Pons (tissue), 1 donor: ENCODE measurements around the gene RNF111.
"Not testable (repeated sequence)": the region's sequence is repeated elsewhere in the genome, so short reads cannot be mapped to it uniquely, and the experiment has no call there.

Experiments
- DNase-seq: peaks from one replicate; pipeline ENCODE4 v3.0.0-alpha.2; 2016; ENCODE audit warnings: low spot score

RNF111 gene

GRCh38 chr15:59000251-59000650, 12.8 kb downstream of the RNF111 start:
- DNase-seq, result not testable (repeated sequence)

- DNase-seq, result no peak
Observed at GRCh38 chr15:59001946-59002345, 14.5 kb downstream of the RNF111 start.

GRCh38 chr15:59002418-59002859, 15.0 kb downstream of the RNF111 start:
- DNase-seq, result no peak

GRCh38 chr15:59005579-59005978, 18.1 kb downstream of the RNF111 start:
- DNase-seq, result no peak

DNA sequence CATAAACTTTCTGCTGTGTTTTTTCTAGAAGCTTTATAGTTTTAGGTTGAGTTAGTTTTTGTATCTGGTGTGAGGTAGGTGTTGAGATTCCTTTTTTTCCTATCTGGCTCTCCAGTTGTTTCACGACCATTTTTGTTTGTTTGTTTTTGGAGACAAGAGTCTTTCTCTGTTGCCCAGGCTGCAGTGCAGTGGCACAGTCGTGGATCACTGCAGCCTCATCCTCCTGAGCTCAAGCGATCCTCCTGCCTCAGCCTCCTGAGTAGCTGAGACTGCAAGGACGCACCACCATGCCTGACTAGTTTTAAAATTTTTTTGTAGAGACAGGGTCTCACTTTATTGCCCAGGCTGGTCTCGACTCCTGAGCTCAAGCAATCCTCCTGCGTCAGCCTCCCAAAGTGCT, 20.6 kb downstream of the RNF111 start:
- DNase-seq, result no peak

DNA sequence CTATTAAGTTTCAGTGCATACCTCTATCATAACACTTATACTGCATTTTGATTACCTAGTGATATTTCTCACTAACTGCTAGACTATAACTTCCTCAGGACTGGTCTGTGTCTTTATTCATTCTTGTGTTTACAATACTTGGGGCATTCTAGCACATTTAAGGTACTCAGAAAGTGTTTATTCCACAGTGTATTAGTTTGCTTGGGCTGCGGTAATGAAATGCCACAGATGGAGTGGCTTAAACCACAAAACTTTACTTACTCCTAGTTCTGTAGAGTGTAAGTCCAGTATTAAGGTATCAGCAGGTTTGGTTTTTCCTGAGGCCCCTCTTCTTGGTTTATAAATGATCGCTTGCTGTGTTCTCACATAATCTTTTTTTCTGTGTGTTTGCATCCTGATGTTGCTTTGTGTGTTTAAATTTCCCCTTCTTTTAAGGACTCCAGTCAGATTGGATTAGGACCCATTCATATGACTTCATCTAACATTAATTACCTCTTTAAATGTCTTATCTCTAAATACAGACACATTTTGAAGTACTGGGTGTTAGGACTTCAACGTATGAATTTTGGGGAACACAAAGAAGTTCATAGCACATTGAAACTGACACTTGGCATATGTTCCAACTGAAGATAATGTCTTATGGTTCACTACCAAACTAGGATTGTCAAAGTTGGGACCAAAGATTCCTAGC, 23.9 kb downstream of the RNF111 start:
- DNase-seq, result no peak

GRCh38 chr15:59013246-59013873, 25.9 kb downstream of the RNF111 start:
- no peak for DNase-seq

DNA sequence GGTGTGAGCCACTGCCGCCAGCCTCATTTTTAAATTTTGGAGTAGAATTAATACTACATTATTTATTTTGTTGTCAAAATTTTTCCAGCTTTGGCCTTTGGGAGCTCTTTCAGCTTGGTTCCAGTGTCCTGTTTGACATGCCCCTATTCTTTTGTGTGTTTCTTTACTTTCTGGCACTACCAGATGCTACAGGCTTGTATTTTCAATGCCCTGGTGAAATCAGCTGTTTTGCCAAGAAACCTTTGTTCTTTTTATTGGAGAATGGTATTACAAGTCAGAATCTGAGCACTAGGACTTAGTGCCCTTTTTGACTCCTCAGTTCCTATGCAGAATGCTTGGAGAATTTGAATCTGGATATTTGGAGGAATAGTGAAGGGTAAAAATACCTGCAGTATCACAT, 26.6 kb downstream of the RNF111 start:
- DNase-seq, result no peak

- DNase-seq, result no peak
Observed at GRCh38 chr15:59017449-59017848, 30.0 kb downstream of the RNF111 start.

DNA sequence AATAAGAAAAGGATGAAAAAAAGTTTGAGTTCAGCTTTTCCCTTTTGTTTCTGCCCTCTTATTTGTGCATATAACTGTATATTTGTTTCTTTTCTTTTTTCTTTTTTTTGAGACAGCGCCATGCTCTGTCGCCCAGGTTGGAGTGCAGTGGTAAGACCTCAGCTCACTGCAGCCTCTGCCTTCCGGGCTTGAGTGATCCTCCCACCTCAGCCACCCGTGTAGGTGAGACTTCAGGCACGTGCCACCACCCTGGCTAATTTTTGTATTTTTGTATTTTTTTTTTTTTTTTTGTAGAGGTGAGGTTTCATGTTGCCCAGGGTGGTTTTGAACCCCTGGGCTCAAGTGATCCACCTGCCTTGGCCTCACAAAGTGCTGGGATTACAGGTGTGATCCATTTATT, 31.4 kb downstream of the RNF111 start:
- DNase-seq, result no peak

GRCh38 chr15:59020322-59020721, 32.9 kb downstream of the RNF111 start:
- no peak for DNase-seq

GRCh38 chr15:59022188-59022587, 34.7 kb downstream of the RNF111 start:
- no peak for DNase-seq

DNA sequence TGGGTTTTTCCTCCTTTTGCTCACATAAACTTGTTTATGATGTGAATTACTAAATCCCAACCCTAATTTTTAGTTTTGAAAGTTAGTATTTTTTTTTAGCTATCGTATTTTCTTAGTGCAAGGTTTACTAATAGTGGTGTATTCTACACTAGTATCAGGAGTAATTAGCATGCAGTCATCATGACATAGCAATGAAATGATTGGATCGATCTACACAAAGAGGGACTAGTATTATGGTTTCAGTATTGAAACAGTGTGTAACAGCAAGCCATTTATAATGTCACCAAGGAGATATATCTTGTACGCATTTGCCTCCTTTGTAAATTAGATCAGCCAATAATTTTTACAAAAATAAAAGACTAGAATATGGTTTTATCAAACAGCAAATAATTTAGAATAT, 38.7 kb downstream of the RNF111 start:
- no peak for DNase-seq

GRCh38 chr15:59028387-59028955, 41.0 kb downstream of the RNF111 start:
- DNase-seq, result no peak

- no peak for DNase-seq
Observed at GRCh38 chr15:59029554-59029953, 42.1 kb downstream of the RNF111 start.

DNA sequence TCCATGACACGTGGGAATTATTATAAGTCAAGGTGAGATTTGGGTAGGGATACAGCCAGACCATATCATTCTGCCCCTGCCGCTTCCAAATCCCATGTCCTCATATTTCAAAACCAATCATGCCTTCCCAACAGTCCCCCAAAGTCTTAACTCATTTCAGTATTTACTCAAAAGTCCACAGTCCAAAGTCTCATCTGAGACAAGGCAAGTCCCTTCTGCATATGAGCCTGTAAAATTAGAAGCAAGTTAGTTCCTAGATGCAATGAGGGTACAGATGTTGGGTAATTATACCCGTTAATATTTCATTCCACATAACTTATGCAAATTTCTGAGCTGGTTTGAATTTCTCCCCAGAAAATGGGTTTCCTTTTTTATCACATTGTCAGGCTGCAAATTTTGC, 47.7 kb downstream of the RNF111 start:
- DNase-seq, result no peak

- DNase-seq, result no peak
Observed at GRCh38 chr15:59039225-59039624, 51.8 kb downstream of the RNF111 start.

GRCh38 chr15:59042041-59042440, 54.6 kb downstream of the RNF111 start:
- no peak for DNase-seq

GRCh38 chr15:59048897-59049296, 61.4 kb downstream of the RNF111 start:
- DNase-seq, result no peak

GRCh38 chr15:59051873-59052861, 64.7 kb downstream of the RNF111 start:
- DNase-seq, result no peak

DNA sequence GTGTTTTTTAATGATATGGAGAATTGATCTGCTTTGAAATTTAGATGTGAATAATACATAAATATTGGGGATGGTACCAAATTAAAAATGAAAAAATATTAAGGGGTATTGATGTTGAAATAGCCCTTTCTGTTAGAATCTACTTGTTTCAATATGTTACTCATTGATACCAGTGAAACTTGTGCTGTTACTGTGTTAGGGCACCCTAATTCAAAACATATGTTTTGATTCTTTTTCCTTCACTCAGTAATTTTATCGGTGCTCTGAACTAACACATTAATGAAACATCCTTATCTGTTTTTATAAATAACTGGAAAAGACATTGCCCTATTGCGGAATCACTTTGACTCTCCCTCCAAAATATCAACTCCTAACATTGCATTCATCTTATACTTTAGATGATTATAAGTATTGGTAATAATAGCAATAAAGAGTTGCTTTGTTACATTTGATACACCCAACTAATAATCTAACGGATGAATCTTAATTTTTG, 65.5 kb downstream of the RNF111 start:
- no peak for DNase-seq

DNA sequence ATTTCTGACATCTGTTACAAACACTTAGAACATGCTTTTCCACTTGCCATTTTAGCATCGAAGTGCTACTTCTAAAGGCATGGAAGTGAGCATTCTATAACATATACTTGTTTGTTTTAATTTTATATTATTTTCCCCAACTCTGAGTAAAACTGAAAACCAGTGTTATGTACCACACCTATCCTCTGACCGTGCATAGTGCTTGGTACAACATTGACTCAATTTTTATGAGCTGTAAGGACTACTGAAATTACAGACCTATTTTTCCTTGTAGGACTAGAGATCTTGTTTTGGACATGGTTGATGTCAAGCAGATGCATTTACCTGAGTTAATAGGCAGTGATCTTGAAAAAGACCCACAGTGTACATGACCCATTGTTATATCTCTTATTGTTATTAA, 66.0 kb downstream of the RNF111 start:
- DNase-seq, result no peak
